ENCODE data around the gene ITM2B.

Gene ITM2B

GRCh38 chr13:48236528-48237353 lies 3.7 kb downstream of the ITM2B start:
- POLR2A ChIA-PET: interaction anchor here (1.6 kb wide), 1 partner anchor 68 kb away, joined by 3 read pairs; no protein-coding TSS in a partner anchor
- peak overlapping the region; percentile 8; the same call in 1 of the 2 replicates for H3K27ac ChIP-seq (ENCODE audit: extremely low read depth, low read depth, low read length)
- peaks cover 10% of the 10 kb centered on the region for H3K4me1 ChIP-seq (ENCODE audit: control insufficient read depth, insufficient read depth, low read length)
- CTCF ChIA-PET: interaction anchor here (0.6 to 0.7 kb wide), 2 partner anchors 364 to 551 kb away, joined by 3 to 10 read pairs; no protein-coding TSS in a partner anchor
- H3K36me3 ChIP-seq (ENCODE audit: control insufficient read depth in 2 of 2, insufficient read depth in 1 of 2, low read length in 2 of 2): peaks cover 0 to 3% of the 10 kb centered on the region in 2 experiments; a peak in 2 of 3 replicates
- no peak overlapping the region for H3K4me3 ChIP-seq (ENCODE audit: low read depth, low read length)
- H3K9me3 ChIP-seq (ENCODE audit: control insufficient read depth, insufficient read depth, low read depth, low read length): no peaks in the 10 kb centered on the region
- TF ChIP-seq ZNF654 (tag by site-specific recombination; IDR thresholded peaks at IDR 0.05; ENCODE audit: low read depth): no peak
- TF ChIP-seq ZNF785 (tag by site-specific recombination; IDR thresholded peaks at IDR 0.05): no peak
- TF ChIP-seq ZNF473 (tag by site-specific recombination; IDR thresholded peaks at IDR 0.05): no peak
- TF ChIP-seq ZNF2 (tag by site-specific recombination; IDR thresholded peaks at IDR 0.05): 0 out of 2 replicates have a peak, but pooled peaks have one; percentile 20
- TF ChIP-seq ZNF19 (tag by site-specific recombination; IDR thresholded peaks at IDR 0.05; ENCODE audit: low read depth): no peak
- no peak for TF ChIP-seq ZNF148 (tag by site-specific recombination; IDR thresholded peaks at IDR 0.05; ENCODE audit: borderline replicate concordance)
- no peak for TF ChIP-seq ELK4 (IDR thresholded peaks at IDR 0.05; ENCODE audit: borderline replicate concordance, low read depth, low read length)
- no peak for TF ChIP-seq ZNF311 (tag by site-specific recombination; IDR thresholded peaks at IDR 0.05; ENCODE audit: borderline replicate concordance)
- no peak for TF ChIP-seq ZSCAN23 (tag by site-specific recombination; IDR thresholded peaks at IDR 0.05)
- TF ChIP-seq AEBP2 (tag by site-specific recombination; IDR thresholded peaks at IDR 0.05; ENCODE audit: borderline replicate concordance): no peak
- TF ChIP-seq ZBTB1 (tag by site-specific recombination; IDR thresholded peaks at IDR 0.05): no peak
- TF ChIP-seq ZNF184 (tag by site-specific recombination; IDR thresholded peaks at IDR 0.05): no peak
- TF ChIP-seq ZNF16 (tag by site-specific recombination; IDR thresholded peaks at IDR 0.05; ENCODE audit: low read depth): no peak
- peak; percentile 94 for TF ChIP-seq PRDM1 (tag by site-specific recombination; IDR thresholded peaks at IDR 0.05)
- peak; percentile 42; the same call in 1 of the 2 replicates for TF ChIP-seq ZNF366 (tag by site-specific recombination; conservative IDR thresholded peaks at IDR 0.05)
- no peak for TF ChIP-seq ZNF23 (tag by site-specific recombination; IDR thresholded peaks at IDR 0.05; ENCODE audit: borderline replicate concordance)
- TF ChIP-seq ZNF426 (tag by site-specific recombination; IDR thresholded peaks at IDR 0.05): no peak
- no peak for TF ChIP-seq ZNF202 (tag by site-specific recombination; IDR thresholded peaks at IDR 0.05; ENCODE audit: borderline replicate concordance)
- no peak for TF ChIP-seq IKZF3 (tag by site-specific recombination; IDR thresholded peaks at IDR 0.05)
- no peak for TF ChIP-seq ZNF398 (tag by site-specific recombination; IDR thresholded peaks at IDR 0.05)
- TF ChIP-seq KLF17 (tag by site-specific recombination; IDR thresholded peaks at IDR 0.05): no peak
- TF ChIP-seq ZNF521 (tag by site-specific recombination; IDR thresholded peaks at IDR 0.05): no peak
- no peak for TF ChIP-seq ZNF560 (tag by site-specific recombination; IDR thresholded peaks at IDR 0.05; ENCODE audit: borderline replicate concordance)
- TF ChIP-seq PRDM6 (tag by site-specific recombination; IDR thresholded peaks at IDR 0.05): peak; percentile 58; the same call in 1 of the 2 replicates
- TF ChIP-seq ZNF623 (tag by site-specific recombination; IDR thresholded peaks at IDR 0.05): no peak
- no peak for TF ChIP-seq HOXD13 (CRISPR knock-in tag; IDR thresholded peaks at IDR 0.05; ENCODE audit: borderline replicate concordance)
- peak; percentile 82 for TF ChIP-seq FEZF1 (tag by site-specific recombination; IDR thresholded peaks at IDR 0.05)
- TF ChIP-seq OSR2 (tag by site-specific recombination; IDR thresholded peaks at IDR 0.05): 0 out of 2 replicates have a peak, but pooled peaks have one; percentile 19

Data from HEK293 (cell line).